Stimulated activated CD8-positive, alpha-beta memory T cell treated with anti-CD3 and anti-CD28 coated beads, Interleukin-15, amount 100 ng/mL, for 1 hour (primary cell): Measurements from ENCODE around the gene FHL1.
"Not testable (repeated sequence)": the region's sequence is repeated elsewhere in the genome, so short reads cannot be mapped to it uniquely, and the experiment has no call there.

ENCODE experiments used
- DNase-seq: peaks from one replicate; pipeline ENCODE4 v3.0.0-alpha.2; 2020; ENCODE audit warnings: low read depth

Gene FHL1

GRCh38 chrX:136147976-136148375 is 643 bp downstream of the FHL1 start:
- no peak for DNase-seq

DNA sequence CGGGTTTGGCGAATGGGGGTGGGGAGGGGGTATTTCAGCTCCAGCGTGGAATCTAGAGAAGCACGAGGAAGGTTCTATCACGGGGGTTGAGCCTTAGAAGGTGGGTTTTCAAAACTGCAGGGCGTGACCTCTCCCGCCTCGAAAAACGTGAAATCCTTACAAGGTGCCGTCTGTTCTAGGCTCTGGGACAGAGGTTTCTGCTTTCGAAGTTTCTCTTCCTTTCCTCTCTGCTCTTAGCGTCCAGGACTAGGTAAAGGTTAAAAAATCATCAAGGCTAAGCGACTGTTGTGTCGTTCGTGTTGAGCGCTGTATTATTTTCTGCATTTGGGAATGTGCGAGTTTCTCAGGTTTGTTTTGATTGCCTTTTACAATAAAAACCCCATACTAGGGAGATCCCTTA is 1.1 kb downstream of the FHL1 start:
- no peak for DNase-seq

DNA sequence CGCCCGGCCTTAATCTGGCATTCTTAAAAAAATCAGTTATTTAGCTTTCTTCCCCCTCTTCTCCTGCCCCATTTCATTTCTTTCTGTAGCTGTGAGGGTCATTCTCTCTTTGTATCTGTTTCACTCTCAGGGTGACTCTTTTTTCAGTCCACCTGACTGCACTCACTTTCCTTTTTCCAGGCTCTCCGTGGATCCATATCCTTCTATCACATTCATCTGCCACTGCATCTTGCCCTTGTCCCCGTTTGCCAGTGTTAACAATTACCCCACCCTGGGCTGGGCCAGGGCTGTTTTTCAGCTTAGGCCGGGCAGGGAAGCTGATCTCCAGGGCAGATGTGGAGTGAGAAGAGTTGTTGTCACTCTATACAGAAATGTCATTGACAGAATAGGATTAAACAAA is 7.7 kb downstream of the FHL1 start:
- DNase-seq: no peak

DNA sequence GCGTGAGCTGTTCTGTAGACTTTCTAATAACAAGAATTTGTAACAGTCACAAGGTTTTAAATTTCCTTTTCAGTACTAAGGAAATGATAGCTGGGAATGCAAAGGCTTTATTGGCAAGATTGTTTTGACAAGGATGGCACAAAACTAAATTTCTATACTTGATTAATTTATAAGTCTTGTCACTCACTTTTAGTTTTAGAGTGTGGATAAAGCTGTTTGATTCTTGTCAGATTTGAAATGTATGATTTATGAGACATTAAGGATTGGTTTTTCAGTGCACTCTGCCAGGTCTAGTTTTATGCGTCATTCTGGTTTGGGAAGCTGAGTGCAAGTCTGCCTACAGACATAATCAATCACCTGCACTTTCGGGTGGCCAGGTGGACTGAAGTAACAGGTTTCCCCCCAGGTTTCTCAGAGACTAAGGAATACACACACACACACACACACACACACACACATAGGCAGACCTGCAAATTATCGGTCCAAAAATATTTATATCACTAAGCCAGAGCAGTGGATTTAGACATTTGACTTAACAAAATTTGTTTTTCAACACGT is 9.3 kb downstream of the FHL1 start:
- no peak for DNase-seq

GRCh38 chrX:136157187-136157586 is 9.9 kb downstream of the FHL1 start:
- no peak for DNase-seq

- DNase-seq: no peak
Measured at GRCh38 chrX:136158685-136159084, 11.4 kb downstream of the FHL1 start.

DNA sequence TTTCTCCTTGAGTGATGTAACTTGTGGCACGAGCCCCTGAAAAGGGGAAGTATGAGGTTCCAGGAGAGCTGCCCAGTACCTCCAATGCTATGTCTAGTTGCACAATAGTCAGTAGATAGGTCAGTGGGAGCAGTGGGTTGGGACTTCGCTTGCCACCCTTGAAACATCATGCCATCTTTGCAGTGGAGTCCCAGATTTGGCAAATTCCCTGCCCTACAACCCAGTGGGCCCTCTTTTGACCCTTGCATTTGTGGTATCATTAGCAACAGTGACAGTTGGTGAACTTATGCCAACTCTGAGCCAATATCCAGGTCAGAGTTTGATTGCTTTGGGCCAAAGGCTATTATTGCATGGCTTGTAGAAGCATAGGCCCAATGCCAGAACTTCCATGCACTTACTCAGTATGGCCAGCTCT is 12.3 kb downstream of the FHL1 start:
- DNase-seq: no peak

DNA sequence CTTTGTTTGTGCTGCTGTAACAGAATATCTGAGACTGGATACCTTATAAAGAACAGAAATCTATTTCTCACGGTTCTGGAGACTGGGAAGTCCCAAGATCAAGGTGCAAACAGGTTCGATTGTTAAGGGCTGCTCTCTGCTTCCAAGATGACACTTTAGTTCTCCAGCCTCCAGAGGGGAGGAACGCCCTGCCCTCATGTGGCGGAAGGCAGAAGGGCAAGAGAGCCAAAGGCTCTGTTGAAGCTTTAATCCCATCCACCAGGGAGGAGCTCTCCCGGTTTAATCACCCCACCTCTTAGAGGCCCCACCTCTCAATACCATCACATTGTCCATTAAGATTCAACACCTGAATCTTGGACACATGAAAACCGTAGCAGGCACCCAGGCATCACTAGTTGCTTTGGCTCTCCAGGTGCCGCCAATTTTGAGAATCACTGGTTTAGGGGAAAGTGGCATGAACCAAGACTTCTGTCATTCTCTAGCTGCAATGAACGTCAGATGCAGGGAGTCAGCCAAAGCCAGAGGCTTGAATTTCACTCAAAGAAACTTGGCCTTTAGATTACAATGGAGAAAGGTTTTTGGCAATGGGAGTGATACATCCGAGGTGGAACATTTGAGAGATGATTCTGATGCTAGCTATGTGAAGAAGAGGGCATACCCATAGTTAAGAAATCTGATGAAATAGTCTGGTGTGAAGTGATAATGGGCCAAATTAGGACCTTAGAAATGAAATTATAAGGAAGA is 15.7 kb downstream of the FHL1 start:
- no peak for DNase-seq

GRCh38 chrX:136163689-136164088 is 16.4 kb downstream of the FHL1 start:
- DNase-seq: no peak

GRCh38 chrX:136165406-136165805 is 18.1 kb downstream of the FHL1 start:
- DNase-seq: no peak

DNA sequence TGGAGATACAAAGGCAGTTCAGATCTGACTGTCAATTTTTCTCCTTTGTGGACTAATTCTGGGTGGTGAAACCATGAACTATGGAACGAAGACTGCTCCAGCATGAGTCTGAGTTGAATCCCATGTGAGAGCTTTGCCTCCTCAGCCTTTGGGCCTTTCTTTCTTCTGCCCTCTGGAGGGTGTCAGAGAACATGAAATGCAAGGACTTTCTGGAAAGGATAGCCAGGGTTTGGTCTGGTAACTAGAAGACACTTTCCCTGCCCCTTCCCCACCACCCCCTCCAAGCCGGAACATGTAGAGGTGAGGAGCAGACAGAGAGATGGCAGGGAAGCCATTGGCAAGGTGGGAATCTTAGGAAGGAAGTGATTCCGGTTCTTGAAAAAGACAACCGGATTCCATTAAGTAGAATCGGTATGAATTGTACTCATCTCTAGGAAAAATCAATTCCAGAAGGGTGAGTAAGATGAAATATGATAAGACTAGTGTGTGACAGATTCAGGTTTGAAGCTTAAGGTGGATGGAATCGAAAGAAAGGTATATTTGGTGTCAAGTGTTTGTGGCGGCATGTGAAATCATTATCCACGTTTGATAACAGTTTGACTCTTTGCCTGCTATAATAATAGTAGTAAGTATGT is 19.0 kb downstream of the FHL1 start:
- DNase-seq: no peak

DNA sequence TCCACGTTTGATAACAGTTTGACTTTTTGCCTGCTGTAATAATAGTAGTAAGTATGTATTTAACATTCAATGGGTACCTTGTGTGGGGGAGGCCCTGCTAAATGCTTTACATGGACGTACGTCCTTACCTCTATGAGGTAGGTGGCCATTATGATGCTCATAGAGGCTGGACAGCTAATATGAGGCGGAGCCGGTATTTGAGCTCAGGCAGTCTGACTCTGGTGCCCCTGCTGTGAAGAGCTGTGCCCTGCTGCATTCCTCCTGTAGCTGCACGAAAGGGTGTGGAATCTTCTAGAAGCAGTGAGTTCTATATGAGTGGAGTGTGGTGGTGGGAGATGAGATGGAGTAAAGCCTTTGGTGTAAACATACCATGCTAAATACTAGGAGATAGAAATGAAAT is 20.7 kb downstream of the FHL1 start:
- not testable (repeated sequence) for DNase-seq

DNA sequence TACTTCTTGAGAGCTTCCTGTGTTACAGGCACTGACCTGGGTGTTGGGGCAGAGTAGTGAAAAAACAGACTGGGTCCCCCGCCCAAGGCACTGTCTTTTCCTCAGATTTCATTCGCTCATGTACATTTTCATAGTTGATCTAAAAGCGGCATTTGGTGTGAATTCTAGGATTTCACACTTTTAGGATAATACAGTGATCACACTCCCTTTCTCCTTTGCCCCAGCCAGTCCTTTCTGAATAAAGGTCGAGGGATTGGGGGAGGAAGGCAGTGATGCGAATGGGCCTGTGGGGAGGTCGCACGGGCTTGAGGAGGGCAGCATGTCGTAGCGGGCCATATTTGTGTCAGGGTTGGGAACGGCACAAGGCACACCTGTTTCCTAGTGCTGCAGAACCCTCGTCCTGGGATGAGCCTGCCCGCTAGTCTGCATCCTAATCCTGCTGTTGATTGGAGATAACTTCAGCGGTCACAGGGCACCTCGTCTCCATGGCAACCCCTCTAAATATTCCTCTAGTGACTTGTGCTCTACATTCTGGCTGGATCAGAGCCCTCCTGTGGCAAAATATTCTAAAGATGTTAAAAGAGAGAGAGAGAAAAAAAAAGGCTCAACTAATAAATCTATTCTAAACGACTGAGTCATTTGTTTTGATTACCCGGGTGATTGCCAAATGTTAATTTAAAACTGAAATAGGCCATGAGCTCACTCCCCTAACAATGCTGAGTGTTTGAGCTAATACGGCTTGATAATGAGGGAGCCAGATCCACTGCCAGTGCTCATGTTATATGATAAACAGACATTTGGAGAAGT is 21.8 kb downstream of the FHL1 start:
- DNase-seq: no peak

- DNase-seq: no peak
Measured at GRCh38 chrX:136170139-136170800, 22.9 kb downstream of the FHL1 start.

DNA sequence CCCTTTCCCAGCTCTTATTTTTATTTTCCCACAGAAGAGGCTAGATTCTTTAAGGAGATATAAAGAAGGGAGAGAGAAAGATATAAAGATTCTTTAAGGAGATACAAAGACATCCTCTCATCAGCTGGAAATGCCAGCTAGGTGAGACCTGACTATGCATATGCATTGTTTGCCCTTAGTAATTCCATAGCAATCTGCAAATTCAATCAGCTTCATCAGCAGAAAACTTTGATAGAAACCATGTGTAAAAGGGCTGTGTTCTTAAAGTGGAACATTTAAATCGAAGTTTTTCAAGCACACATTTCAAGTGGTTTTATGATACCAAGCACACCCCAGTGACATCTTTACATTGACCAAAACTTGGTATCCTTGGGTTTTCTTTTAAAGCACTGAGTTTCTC is 24.1 kb downstream of the FHL1 start:
- DNase-seq: no peak

GRCh38 chrX:136176399-136176825 is 29.1 kb downstream of the FHL1 start:
- no peak for DNase-seq

GRCh38 chrX:136179133-136179532 is 31.8 kb downstream of the FHL1 start:
- DNase-seq: no peak

- no peak for DNase-seq
Measured at GRCh38 chrX:136182414-136182813, 35.1 kb downstream of the FHL1 start.

DNA sequence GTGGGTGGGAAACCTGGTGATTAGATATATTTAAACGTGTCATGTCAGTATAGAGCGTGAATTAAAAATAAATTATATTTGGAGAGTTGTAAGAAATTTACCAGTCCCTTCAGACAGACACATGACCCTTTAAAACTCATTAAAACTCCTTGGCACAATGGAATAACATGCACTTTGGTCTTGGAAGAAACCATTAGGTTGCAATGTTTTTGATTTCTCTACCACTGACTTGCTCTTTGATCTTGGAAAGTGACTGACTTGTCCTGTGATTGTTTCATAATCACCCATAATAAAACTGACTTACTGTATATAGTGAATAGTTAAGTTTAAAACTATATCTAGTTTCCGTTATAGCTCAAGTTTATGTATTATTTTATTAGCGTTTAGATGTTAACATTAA is 35.8 kb downstream of the FHL1 start:
- DNase-seq: no peak

- no peak for DNase-seq
Measured at GRCh38 chrX:136183917-136184316, 36.6 kb downstream of the FHL1 start.

DNA sequence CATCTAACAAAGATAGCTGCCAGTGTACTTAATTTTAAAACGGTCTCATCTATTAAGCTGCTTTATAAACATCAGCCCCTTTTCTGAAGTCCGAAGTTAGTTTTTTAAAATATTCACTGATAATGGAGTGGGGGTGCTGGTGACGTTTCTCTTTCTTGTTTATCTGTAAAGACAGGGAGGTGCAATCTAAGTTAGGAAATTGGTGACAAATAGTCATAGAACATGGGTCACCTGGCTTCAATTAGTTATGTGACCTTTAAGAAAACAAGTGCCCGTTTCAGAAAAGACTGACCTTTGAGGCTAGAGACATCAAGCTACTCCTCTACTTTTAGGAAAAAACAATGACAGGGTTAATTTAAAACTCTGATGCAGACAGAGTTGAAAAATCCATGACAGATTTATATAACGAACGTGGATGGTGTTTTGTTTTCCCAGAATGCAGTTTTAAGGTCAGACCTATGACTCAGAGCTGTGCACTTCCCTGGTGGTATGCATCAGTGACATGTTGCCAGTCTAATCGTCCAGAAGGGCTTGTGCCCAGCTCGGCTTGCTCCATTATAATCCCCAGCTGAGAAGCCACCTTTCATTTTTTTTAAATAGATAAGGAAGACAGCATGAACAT is 38.2 kb downstream of the FHL1 start:
- DNase-seq: no peak

DNA sequence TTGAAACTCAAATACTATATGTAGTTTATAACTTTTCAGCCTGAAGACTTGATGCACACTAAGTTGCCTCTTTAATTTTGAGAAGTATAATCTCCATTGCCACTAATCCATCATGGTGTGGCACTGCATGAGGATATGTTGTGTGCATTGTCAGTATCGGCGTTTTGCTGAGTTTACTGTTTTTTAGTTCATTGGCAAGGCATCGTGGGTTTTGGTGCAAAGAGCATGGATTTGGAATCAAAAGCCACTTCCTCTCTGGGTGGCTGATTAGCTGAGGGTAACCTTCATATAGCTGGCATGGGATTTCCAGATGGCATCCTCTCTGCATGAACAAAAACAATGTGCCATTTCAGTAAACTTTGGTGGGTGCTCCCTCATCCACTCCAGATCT is 38.7 kb downstream of the FHL1 start:
- no peak for DNase-seq
